GM23338 (cell line): ENCODE results near the gene HEATR9.

Source experiments
- CREB1 ChIP-seq: fragments of 250-450 bp; sonication (Bioruptor Pico); IDR thresholded peaks from 2 replicates; pipeline ENCODE4 v1.5.0; 2020; ENCODE audit warnings: low read depth, mild to moderate bottlenecking, moderate library complexity
- CTCF ChIP-seq, 2 experiments: fragments of 200-600 bp in 1 of 2; sonication (generic) in 1 of 2; conservative IDR thresholded peaks; 2 replicates each; pipeline versions ENCODE4 v1.5.1 to v1.6.1; 2016 to 2017; ENCODE audit warnings: antibody characterized with exemption in 2 of 2, low read depth in 2 of 2, mild to moderate bottlenecking in 2 of 2, moderate library complexity in 1 of 2
- EZH2 ChIP-seq: fragments of 200-600 bp; sonication (generic); IDR thresholded peaks from one replicate; pipeline ENCODE4 v1.8.0; 2017; ENCODE audit warnings: antibody characterized with exemption, mild to moderate bottlenecking, low read depth; ENCODE audit not compliant: unreplicated experiment
- EZH2phosphoT487 ChIP-seq: fragments of 200-600 bp; sonication (generic); IDR thresholded peaks from one replicate; pipeline ENCODE4 v1.8.1; 2018; ENCODE audit warnings: antibody characterized with exemption; ENCODE audit not compliant: unreplicated experiment
- POLR2AphosphoS5 ChIP-seq: IDR thresholded peaks from 2 replicates; pipeline ENCODE4 v1.6.1; 2016; ENCODE audit warnings: antibody characterized with exemption, low read depth
- STAT1 ChIP-seq: IDR thresholded peaks from one replicate; pipeline ENCODE4 v1.6.1; 2016; ENCODE audit warnings: antibody characterized with exemption; ENCODE audit not compliant: unreplicated experiment
- ZNF114 ChIP-seq: fragments of 250-450 bp; sonication (Bioruptor Pico); IDR thresholded peaks from 2 replicates; pipeline ENCODE4 v1.5.0; 2020; ENCODE audit warnings: mild to moderate bottlenecking, moderate library complexity
- ZNF331 ChIP-seq: fragments of 250-450 bp; sonication (Bioruptor Pico); IDR thresholded peaks from 2 replicates; pipeline ENCODE4 v1.5.0; 2020; ENCODE audit warnings: low read depth, mild to moderate bottlenecking, moderate library complexity
- TF ChIP-seq, protein P1 (sequence below): IDR thresholded peaks from 2 replicates; pipeline ENCODE4 v1.6.1; 2016; ENCODE audit warnings: antibody characterized with exemption
- TF ChIP-seq, protein P2 (sequence below): IDR thresholded peaks from one replicate; pipeline ENCODE4 v1.6.1; 2018; ENCODE audit warnings: antibody characterized with exemption; ENCODE audit not compliant: unreplicated experiment

DNA sequence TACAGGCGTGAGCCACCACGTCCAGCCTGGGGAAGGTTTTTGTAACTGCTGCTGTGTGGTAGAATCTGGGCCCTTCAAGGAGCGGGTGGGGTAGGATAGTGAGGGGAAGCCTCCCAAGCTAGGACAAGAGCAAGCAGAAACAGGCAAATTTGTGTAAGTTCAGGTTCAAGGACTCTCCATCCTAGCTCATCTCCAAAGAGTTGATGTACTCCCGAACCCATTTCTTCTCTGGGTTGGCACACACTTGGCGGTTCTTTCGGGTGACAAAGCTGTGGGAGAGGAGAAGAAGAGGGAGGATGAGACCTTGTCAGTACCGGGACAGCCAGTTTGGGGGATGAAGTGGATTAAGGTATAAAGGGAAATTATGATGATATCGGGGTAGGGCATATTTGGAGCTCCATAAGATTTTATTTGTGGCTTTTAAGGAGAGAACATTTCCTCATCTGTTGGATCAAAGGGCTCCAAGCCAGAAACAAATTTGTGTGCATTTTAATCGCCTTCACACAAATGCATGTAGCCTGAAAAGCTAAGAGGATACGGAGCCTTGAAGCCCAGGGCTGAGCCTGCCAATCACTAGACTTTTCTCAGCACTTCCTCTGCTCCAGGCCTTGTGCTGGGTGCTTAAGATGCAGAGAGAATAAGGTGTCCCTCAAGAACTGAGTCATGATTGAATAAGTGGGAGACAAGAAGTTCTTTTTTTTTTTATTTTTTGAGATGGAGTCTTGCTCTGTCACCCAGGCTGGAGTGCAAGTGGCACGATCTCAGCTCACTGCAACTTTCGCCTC lies 3.7 kb upstream of the HEATR9 start:
- TF ChIP-seq CTCF (conservative IDR thresholded peaks at IDR 0.05; ENCODE audit: low read depth in 2 of 2) (no peak), EZH2phosphoT487 (no peak), EZH2 (no peak), STAT1 (no peak), CREB1 (CRISPR knock-in tag) (no peak), ZNF114 (no peak), POLR2AphosphoS5 (no peak), ZNF331 (CRISPR knock-in tag) (no peak)
- TF ChIP-seq, protein P1, sequence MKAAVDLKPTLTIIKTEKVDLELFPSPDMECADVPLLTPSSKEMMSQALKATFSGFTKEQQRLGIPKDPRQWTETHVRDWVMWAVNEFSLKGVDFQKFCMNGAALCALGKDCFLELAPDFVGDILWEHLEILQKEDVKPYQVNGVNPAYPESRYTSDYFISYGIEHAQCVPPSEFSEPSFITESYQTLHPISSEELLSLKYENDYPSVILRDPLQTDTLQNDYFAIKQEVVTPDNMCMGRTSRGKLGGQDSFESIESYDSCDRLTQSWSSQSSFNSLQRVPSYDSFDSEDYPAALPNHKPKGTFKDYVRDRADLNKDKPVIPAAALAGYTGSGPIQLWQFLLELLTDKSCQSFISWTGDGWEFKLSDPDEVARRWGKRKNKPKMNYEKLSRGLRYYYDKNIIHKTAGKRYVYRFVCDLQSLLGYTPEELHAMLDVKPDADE = no peak
- TF ChIP-seq, protein P2, sequence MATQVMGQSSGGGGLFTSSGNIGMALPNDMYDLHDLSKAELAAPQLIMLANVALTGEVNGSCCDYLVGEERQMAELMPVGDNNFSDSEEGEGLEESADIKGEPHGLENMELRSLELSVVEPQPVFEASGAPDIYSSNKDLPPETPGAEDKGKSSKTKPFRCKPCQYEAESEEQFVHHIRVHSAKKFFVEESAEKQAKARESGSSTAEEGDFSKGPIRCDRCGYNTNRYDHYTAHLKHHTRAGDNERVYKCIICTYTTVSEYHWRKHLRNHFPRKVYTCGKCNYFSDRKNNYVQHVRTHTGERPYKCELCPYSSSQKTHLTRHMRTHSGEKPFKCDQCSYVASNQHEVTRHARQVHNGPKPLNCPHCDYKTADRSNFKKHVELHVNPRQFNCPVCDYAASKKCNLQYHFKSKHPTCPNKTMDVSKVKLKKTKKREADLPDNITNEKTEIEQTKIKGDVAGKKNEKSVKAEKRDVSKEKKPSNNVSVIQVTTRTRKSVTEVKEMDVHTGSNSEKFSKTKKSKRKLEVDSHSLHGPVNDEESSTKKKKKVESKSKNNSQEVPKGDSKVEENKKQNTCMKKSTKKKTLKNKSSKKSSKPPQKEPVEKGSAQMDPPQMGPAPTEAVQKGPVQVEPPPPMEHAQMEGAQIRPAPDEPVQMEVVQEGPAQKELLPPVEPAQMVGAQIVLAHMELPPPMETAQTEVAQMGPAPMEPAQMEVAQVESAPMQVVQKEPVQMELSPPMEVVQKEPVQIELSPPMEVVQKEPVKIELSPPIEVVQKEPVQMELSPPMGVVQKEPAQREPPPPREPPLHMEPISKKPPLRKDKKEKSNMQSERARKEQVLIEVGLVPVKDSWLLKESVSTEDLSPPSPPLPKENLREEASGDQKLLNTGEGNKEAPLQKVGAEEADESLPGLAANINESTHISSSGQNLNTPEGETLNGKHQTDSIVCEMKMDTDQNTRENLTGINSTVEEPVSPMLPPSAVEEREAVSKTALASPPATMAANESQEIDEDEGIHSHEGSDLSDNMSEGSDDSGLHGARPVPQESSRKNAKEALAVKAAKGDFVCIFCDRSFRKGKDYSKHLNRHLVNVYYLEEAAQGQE = no peak
